Stomach (tissue), 4 donors: ENCODE results near the gene MALT1.

Source experiments
- POLR2A ChIP-seq, 4 donors: fragments of 450-650 bp; IDR thresholded peaks; one replicate each; pipeline ENCODE4 v1.6.1; 2016; ENCODE audit warnings: antibody characterized with exemption in 4 of 4, control low read depth in 2 of 4, mild to moderate bottlenecking in 1 of 4, moderate library complexity in 1 of 4
- POLR2AphosphoS5 ChIP-seq, 3 donors: sonication (generic); formaldehyde crosslinking; IDR thresholded peaks; one replicate each; pipeline ENCODE4 v1.6.1; 2016; ENCODE audit warnings: antibody characterized with exemption in 3 of 3
- TF ChIP-seq, protein P1 (sequence below), 7 experiments: fragments of 450-650 bp in 4 of 7; fragments of 200-600 bp in 3 of 7; sonication (generic) in 3 of 7; IDR thresholded peaks; one replicate each; pipeline ENCODE4 v1.5.1; 2016 to 2019; ENCODE audit warnings: antibody characterized with exemption in 7 of 7, control low read depth in 2 of 7, mild to moderate bottlenecking in 1 of 7

DNA sequence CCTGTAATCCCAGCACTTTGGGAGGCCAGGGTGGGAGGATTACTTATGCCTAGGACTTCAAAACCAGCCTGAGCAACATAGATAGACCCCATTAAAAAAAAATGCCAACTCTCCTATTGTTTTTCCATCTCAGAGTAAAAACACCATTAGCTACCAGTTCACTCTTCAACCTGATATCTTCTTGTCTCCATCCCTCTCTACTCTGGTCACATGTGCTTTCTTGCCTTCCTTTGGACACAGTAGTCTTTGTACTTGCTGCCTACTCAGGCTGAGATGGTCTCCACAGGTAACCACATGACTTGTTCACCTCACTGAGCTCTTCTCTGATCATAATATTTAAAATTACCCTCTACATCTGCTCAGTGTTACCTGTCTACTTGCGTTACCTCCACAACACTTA, 5.0 kb downstream of the MALT1 start:
- TF ChIP-seq, protein P1, sequence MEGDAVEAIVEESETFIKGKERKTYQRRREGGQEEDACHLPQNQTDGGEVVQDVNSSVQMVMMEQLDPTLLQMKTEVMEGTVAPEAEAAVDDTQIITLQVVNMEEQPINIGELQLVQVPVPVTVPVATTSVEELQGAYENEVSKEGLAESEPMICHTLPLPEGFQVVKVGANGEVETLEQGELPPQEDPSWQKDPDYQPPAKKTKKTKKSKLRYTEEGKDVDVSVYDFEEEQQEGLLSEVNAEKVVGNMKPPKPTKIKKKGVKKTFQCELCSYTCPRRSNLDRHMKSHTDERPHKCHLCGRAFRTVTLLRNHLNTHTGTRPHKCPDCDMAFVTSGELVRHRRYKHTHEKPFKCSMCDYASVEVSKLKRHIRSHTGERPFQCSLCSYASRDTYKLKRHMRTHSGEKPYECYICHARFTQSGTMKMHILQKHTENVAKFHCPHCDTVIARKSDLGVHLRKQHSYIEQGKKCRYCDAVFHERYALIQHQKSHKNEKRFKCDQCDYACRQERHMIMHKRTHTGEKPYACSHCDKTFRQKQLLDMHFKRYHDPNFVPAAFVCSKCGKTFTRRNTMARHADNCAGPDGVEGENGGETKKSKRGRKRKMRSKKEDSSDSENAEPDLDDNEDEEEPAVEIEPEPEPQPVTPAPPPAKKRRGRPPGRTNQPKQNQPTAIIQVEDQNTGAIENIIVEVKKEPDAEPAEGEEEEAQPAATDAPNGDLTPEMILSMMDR (IDR thresholded peaks at IDR 0.05) = no peak
- TF ChIP-seq POLR2AphosphoS5 (IDR thresholded peaks at IDR 0.05) (no peak), POLR2A (IDR thresholded peaks at IDR 0.05) (no peak)
